Choroid plexus epithelial cell (primary cell): ENCODE measurements around the gene IL1R2.

ENCODE experiments used
- DNase-seq: peaks from one replicate; pipeline ENCODE4 v3.0.0-alpha.2; 2010; ENCODE audit warnings: low read depth
- H3K4me3 ChIP-seq: 2 replicates; pipeline ENCODE4 v1.5.1; 2011; ENCODE audit warnings: low read depth, mild to moderate bottlenecking, control low read depth, low read length, moderate library complexity
- TF ChIP-seq, protein P1 (sequence below): conservative IDR thresholded peaks from 2 replicates; pipeline ENCODE4 v1.5.1; 2011; ENCODE audit warnings: low read depth, mild to moderate bottlenecking, control low read depth, inconsistent platforms, low read length, moderate library complexity

IL1R2 gene, protein sequence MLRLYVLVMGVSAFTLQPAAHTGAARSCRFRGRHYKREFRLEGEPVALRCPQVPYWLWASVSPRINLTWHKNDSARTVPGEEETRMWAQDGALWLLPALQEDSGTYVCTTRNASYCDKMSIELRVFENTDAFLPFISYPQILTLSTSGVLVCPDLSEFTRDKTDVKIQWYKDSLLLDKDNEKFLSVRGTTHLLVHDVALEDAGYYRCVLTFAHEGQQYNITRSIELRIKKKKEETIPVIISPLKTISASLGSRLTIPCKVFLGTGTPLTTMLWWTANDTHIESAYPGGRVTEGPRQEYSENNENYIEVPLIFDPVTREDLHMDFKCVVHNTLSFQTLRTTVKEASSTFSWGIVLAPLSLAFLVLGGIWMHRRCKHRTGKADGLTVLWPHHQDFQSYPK

DNA sequence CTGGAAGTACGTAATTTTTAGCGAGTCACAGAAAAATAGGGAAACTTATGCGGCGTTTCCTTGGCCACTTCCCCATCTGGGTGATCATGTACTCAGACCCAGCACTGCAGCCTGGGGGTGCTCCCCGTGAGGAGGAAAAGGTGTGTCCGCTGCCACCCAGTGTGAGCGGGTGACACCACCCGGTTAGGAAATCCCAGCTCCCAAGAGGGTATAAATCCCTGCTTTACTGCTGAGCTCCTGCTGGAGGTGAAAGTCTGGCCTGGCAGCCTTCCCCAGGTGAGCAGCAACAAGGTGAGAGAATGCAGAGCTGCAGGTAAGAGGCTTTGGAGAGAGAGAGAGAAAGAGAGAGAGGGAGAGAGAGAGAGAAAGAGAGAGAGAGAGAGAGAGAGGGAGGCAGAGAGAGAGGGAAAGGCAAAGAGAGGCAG, at the start of gene IL1R2:
Gene IL1R2 (plus strand): TSS at position 240 of the 425 bp plus-strand sequence. CDS start 16,616 bp downstream, outside the sequence.
- no peak within 1 kb of the TSS for H3K4me3 ChIP-seq
- TF ChIP-seq, protein P1, sequence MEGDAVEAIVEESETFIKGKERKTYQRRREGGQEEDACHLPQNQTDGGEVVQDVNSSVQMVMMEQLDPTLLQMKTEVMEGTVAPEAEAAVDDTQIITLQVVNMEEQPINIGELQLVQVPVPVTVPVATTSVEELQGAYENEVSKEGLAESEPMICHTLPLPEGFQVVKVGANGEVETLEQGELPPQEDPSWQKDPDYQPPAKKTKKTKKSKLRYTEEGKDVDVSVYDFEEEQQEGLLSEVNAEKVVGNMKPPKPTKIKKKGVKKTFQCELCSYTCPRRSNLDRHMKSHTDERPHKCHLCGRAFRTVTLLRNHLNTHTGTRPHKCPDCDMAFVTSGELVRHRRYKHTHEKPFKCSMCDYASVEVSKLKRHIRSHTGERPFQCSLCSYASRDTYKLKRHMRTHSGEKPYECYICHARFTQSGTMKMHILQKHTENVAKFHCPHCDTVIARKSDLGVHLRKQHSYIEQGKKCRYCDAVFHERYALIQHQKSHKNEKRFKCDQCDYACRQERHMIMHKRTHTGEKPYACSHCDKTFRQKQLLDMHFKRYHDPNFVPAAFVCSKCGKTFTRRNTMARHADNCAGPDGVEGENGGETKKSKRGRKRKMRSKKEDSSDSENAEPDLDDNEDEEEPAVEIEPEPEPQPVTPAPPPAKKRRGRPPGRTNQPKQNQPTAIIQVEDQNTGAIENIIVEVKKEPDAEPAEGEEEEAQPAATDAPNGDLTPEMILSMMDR, result no peak
- no peak for DNase-seq

DNA sequence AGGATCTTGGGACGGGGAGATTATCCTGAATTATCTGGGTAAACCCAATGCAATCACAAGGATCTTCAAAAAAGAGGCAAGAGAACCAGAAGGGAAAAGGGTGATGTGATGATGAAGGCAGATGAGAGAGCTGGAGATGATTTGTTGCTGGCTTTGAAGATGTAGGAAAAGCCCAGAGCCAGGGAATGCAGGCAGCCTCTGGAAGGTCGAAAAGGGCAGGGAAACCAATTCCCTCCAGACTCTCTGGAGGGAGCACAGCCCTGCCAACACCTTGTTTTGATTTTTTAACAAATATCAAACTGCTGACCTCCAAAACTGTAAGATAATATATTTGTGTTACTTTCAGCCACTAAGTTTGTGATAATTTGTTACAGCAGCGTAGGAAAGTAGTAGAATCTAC, 48.9 kb upstream of the IL1R2 start:
- DNase-seq, result no peak
- H3K4me3 ChIP-seq, result no peak overlapping the region
- TF ChIP-seq, protein P1, result no peak

DNA sequence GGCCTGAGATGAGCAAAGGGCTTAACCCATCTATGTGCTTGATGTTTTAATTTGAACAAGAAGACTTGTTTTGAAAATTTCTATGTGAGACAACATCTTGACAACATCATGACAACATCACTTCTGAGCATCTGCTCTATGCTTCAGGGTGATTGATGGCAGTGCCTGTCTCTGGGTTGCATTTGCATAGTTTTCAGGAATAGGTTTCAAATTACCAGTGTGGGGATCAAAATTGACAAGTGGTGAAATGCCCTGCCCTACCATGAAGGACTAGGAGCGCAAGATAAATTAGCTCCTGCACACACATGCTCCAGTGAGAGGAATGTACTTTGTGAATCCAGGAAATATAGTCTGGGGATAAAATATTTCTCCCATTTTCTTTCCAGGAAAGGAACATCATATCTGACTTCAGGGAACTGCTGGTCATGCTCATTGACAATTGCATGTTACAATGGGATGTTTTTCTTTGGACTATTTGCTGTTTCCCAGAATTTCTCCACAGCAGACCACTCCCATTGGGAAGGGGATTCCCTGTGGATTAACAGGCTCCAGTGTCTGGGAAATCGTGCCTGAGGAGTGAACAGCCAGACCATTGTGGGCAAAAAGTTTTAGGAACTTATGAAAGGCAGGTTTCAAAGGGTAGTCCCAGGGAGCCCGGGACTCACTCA, 45.3 kb upstream of the IL1R2 start:
- H3K4me3 ChIP-seq, result no peak overlapping the region
- DNase-seq, result no peak
- TF ChIP-seq, protein P1, result no peak

DNA sequence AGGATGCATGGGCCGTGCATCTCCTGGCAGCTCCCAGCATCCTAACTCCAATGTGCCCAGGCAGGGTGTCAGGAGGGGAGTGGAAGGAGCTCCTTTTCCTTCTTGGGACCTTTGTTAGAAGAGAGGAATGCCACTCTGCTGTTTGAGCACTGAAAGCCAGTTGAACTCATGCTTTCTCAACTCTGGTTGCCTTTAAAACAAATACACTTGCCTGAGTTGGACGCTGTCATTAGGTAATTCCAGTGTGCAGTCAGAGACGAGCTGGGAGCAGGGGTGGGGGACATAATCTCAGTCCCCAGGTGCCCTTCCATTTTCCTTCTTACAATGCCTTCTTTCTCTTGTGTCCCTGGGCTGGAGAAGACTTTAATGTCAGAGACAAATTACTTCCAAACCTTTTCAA, 44.4 kb upstream of the IL1R2 start:
- DNase-seq, result no peak
- no peak overlapping the region for H3K4me3 ChIP-seq
- TF ChIP-seq, protein P1, result no peak

DNA sequence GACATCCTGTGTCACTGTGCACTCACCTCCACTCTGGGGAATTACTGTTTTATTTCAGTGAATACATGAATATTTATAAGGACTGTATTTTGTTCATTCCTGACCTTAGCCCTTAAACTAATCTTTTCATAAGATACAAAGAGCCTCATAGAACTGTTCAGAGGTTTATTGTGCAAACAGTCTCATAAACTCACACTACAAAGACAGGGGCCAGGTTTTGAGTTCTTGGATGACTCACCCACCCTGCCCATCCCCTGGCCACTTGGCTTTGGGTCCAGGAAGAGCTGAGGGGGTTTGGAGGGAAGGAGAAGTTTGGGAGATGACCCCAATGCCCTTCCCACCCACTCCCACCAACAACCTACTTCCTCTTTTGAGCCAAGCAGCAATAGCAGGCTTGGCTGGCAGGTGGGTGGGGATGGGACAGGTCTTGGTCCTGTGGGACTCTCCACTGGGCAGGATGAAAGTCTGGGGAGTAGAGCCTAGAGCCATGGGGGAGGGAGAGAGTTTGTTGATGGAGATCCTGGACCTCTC, 43.1 kb upstream of the IL1R2 start:
- TF ChIP-seq, protein P1, result no peak
- no peak for DNase-seq
- no peak overlapping the region for H3K4me3 ChIP-seq

DNA sequence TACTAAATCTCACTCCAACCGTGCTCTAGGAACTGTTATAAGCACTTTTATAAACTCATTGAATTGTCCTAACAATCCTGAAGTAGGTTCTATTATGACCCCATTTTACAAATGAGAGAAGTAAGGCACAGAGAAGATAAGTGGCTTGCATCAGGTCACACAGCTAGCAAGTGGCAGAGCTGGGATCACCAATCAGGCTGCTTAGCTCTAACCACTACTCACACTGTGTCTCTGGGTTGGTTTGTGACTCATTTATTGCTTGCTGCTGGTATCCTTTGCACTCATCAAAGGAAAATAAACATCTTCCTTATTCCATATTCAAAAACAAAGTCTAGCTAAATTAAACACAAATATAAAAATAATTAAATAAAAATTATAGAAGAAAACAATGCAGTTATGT, 42.5 kb upstream of the IL1R2 start:
- TF ChIP-seq, protein P1, result no peak
- no peak overlapping the region for H3K4me3 ChIP-seq
- no peak for DNase-seq
